Muscle layer of duodenum (tissue), 2 donors: ENCODE measurements around the gene CNTNAP2.

Experiments used
- H3K27ac ChIP-seq: one replicate; pipeline ENCODE4 v1.7.0; 2013; ENCODE audit warnings: mild to moderate bottlenecking, low read length
- H3K27me3 ChIP-seq: one replicate; pipeline ENCODE4 v1.7.0; 2013; ENCODE audit warnings: low read depth, mild to moderate bottlenecking, control low read depth, low read length
- H3K36me3 ChIP-seq, 2 donors: one replicate each; pipeline ENCODE4 v1.7.0; 2013; ENCODE audit warnings: low read length in 2 of 2, control low read depth in 1 of 2, mild to moderate bottlenecking in 1 of 2; ENCODE audit not compliant: insufficient read depth in 2 of 2, control insufficient read depth in 1 of 2
- H3K4me1 ChIP-seq, 2 donors: one replicate each; pipeline ENCODE4 v1.7.0; 2013; ENCODE audit warnings: low read length in 2 of 2, mild to moderate bottlenecking in 2 of 2, control low read depth in 1 of 2, moderate library complexity in 1 of 2; ENCODE audit not compliant: insufficient read depth in 2 of 2, control insufficient read depth in 1 of 2
- H3K4me3 ChIP-seq, 2 donors: one replicate each; pipeline ENCODE4 v1.7.0; 2013; ENCODE audit warnings: low read length in 2 of 2, low read depth in 1 of 2, mild to moderate bottlenecking in 1 of 2
- H3K9me3 ChIP-seq, 2 donors: one replicate each; pipeline ENCODE4 v1.7.0; 2013; ENCODE audit warnings: low read length in 2 of 2, control low read depth in 1 of 2, mild to moderate bottlenecking in 1 of 2; ENCODE audit not compliant: control insufficient read depth in 1 of 2
- donor health status: healthy.

The CNTNAP2 gene

GRCh38 chr7:146417176-146417575, 300.6 kb downstream of the CNTNAP2 start:
- Histone ChIP-seq H3K4me1 (no peaks in the 10 kb centered on the region), H3K36me3 (no peaks in the 10 kb centered on the region), H3K4me3 (no peak overlapping the region), H3K9me3 (no peaks in the 10 kb centered on the region), H3K27ac (no peak overlapping the region), H3K27me3 (no peaks in the 10 kb centered on the region)

- Histone ChIP-seq H3K4me1 (no peaks in the 10 kb centered on the region), H3K36me3 (no peaks in the 10 kb centered on the region), H3K27ac (no peak overlapping the region), H3K9me3 (peaks cover 0 to under 1% of the 10 kb centered on the region in 2 donors), H3K27me3 (no peaks in the 10 kb centered on the region), H3K4me3 (no peak overlapping the region)
Measured at GRCh38 chr7:146423446-146423845, 306.8 kb downstream of the CNTNAP2 start.

- Histone ChIP-seq H3K4me1 (no peaks in the 10 kb centered on the region), H3K27me3 (no peaks in the 10 kb centered on the region), H3K4me3 (no peak overlapping the region), H3K9me3 (peaks cover 0 to 6% of the 10 kb centered on the region in 2 donors), H3K27ac (no peak overlapping the region), H3K36me3 (no peaks in the 10 kb centered on the region)
Measured at GRCh38 chr7:146424084-146424483, 307.5 kb downstream of the CNTNAP2 start.

DNA sequence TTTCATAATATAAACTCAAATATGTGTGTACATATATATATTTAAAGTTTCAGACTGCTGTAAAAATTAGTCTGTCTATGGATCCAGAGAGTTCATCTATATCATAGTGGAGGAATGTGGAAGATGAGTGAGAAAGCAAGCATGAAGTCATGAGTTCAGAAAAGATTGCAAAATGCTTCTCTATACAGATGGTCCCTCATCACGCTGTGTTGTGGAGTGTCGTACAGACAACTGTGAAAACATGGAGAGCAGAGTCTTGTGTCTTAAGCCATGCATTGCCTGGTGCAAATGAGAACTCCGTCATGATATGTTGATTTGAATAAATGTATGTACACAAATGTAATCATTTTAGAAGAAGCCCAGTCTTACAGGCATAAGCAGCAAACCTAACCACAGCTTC, 316.9 kb downstream of the CNTNAP2 start:
- no peak overlapping the region for H3K27ac ChIP-seq
- no peak overlapping the region for H3K4me3 ChIP-seq
- no peaks in the 10 kb centered on the region for H3K27me3 ChIP-seq
- no peaks in the 10 kb centered on the region for H3K36me3 ChIP-seq
- H3K9me3 ChIP-seq = peaks cover 0 to 5% of the 10 kb centered on the region in 2 donors
- no peaks in the 10 kb centered on the region for H3K4me1 ChIP-seq

GRCh38 chr7:146443102-146443501, 326.5 kb downstream of the CNTNAP2 start:
- no peaks in the 10 kb centered on the region for H3K36me3 ChIP-seq
- H3K27ac ChIP-seq = no peak overlapping the region
- H3K27me3 ChIP-seq = no peaks in the 10 kb centered on the region
- H3K9me3 ChIP-seq = no peaks in the 10 kb centered on the region
- H3K4me3 ChIP-seq = no peak overlapping the region
- H3K4me1 ChIP-seq = no peaks in the 10 kb centered on the region

DNA sequence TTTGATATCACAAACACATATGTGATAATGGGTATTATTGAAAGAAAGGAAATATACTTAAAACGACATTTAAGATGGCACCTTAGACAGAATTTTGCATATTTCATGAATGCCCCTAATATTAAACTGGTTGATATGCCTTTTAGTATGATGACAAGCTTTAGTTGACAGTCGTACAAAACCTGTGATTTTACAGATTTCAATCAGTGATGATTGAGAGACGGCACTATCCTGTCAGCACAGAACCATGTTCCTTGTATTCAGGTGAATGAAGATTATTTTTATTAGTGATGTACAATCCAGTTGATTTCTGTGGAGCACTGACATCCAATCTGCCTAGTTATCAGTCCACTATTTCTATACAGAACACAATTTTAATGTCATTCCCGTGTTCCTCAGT, 333.0 kb downstream of the CNTNAP2 start:
- H3K4me1 ChIP-seq = no peaks in the 10 kb centered on the region
- no peak overlapping the region for H3K4me3 ChIP-seq
- no peaks in the 10 kb centered on the region for H3K9me3 ChIP-seq
- no peaks in the 10 kb centered on the region for H3K27me3 ChIP-seq
- no peak overlapping the region for H3K27ac ChIP-seq
- H3K36me3 ChIP-seq = no peaks in the 10 kb centered on the region

DNA sequence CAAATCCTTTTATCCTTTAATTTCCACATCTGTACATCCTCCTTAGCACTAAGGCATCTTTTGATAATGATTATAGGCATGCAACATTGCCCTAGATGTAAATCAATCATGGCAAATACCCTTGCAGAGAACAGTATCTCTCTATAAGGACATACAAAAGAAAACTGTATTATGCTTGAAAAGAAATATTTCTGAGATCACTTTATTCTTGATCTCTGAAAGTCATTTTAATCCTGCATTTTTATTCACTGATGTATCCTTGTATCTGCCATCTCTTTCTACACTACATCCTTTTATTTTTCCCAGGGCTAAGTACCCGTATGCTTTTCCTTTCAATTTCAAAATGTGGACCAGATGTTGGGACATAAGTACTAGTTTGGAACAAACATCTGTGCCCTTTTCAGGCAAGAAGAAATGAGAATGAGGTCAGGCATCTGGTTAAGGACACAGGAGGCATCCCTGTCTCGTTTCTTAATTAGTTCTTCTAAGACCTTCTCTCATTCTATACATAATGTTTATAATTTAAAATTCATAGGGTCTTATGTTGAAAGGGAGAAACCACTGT, 338.6 kb downstream of the CNTNAP2 start:
- Histone ChIP-seq H3K4me3 (no peak overlapping the region), H3K27ac (no peak overlapping the region), H3K36me3 (no peaks in the 10 kb centered on the region), H3K9me3 (peaks cover 0 to 4% of the 10 kb centered on the region in 2 donors), H3K27me3 (no peaks in the 10 kb centered on the region), H3K4me1 (no peaks in the 10 kb centered on the region)

GRCh38 chr7:146479040-146479439, 362.4 kb downstream of the CNTNAP2 start:
- no peaks in the 10 kb centered on the region for H3K36me3 ChIP-seq
- H3K9me3 ChIP-seq = no peaks in the 10 kb centered on the region
- H3K4me3 ChIP-seq = no peak overlapping the region
- H3K27me3 ChIP-seq = no peaks in the 10 kb centered on the region
- H3K4me1 ChIP-seq = no peaks in the 10 kb centered on the region
- H3K27ac ChIP-seq = no peak overlapping the region

DNA sequence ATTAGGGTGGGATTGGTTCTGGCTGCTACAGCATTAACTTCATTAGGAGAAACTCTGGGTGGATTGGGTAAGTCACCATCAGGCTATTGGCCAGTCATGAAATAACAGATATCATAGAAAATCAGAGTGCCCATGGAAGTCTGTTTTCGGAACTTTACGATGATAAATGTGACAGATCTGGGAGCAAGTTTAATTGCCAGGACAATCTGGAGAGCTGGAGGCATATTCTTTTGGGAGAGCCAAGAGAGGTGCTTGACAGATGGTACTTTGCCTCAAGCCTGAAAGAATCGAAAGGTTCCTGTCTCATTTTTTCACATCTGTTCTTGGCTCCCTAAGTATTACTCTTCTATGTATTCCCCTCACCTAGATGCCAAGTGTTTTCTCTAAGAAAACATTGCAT, 369.9 kb downstream of the CNTNAP2 start:
- Histone ChIP-seq H3K4me3 (no peak overlapping the region), H3K27me3 (no peaks in the 10 kb centered on the region), H3K27ac (no peak overlapping the region), H3K36me3 (no peaks in the 10 kb centered on the region), H3K4me1 (no peaks in the 10 kb centered on the region), H3K9me3 (no peaks in the 10 kb centered on the region)

DNA sequence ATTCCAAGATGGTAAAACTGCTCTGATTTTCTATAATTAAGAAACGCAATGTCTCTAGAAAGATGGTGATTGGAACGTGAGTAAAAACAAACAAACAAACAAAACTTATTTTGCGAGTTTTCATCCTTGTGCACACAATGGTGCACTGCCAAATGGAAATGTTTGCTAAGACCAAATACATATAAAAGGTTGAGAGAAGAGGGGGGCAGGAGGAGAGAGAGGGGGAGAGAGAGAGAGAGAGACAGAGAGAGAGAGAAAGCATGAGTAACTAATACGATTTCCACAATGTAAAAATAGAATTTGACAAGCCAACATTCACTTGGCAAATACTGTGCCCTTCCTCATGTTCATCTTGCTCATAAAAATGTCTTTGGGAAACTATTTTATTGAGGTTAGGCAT, 375.4 kb downstream of the CNTNAP2 start:
- H3K4me3 ChIP-seq = no peak overlapping the region
- H3K27ac ChIP-seq = no peak overlapping the region
- H3K9me3 ChIP-seq = peaks cover 0 to 3% of the 10 kb centered on the region in 2 donors
- no peaks in the 10 kb centered on the region for H3K27me3 ChIP-seq
- H3K4me1 ChIP-seq = no peaks in the 10 kb centered on the region
- H3K36me3 ChIP-seq = no peaks in the 10 kb centered on the region

DNA sequence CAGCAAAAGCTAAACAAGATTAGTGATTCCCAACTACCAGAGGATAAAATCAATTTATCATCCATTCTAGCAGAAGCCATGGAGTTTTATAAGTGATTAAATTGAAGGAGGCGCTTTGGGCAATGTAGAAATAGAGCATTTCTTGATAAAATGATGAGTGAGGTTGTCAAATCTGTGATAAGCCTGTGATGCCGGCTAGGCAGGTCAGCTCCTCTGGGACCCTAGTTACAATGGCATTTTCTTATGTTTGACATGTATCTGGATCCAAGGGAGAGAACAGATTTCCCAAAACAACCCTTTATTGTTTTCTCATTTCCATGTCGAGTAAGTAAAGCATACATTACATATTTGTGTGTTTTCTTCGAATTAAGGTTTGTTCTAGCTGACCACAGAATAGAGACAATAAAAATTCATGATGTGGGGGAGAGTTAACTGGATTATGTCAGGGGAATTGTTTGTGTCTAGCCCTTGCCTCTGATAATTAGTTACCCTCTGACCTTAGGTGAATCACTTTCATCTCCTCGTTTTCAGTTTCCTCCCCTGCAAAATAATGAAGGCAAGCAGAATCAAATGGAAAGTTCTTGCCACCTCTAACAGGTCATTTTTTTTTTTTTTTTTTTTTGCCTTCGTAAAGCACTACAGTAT, 378.5 kb downstream of the CNTNAP2 start:
- no peaks in the 10 kb centered on the region for H3K4me1 ChIP-seq
- H3K27me3 ChIP-seq = no peaks in the 10 kb centered on the region
- H3K27ac ChIP-seq = no peak overlapping the region
- no peak overlapping the region for H3K4me3 ChIP-seq
- no peaks in the 10 kb centered on the region for H3K36me3 ChIP-seq
- H3K9me3 ChIP-seq = peaks cover 0 to 3% of the 10 kb centered on the region in 2 donors

DNA sequence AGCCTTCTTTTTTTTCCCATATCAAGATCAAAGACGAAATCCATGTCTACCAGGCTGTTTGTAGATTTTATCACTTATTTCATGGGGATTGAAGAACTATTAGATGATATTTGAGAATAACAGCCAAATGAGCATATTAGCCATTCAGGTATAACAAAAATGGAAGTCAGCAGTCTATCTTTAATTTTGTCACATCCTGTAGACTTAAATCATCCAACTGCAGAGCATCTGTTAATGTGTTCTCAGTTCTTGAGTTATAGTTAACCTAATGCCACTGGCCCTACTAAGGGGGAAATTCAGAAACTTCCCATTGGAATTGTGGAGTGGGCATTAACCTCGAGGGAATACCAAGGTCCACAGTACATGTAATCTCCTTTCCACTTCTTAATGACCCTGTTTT, 380.1 kb downstream of the CNTNAP2 start:
- no peaks in the 10 kb centered on the region for H3K36me3 ChIP-seq
- H3K4me1 ChIP-seq = no peaks in the 10 kb centered on the region
- H3K4me3 ChIP-seq = no peak overlapping the region
- no peak overlapping the region for H3K27ac ChIP-seq
- peaks cover 0 to 3% of the 10 kb centered on the region in 2 donors for H3K9me3 ChIP-seq
- H3K27me3 ChIP-seq = no peaks in the 10 kb centered on the region
